ENCODE measurements around the gene RRP1B.

Gene RRP1B

GRCh38 chr21:43708745-43709381 is 49.5 kb downstream of the RRP1B start:
- no peak overlapping the region for H3K27ac ChIP-seq
- TF ChIP-seq CTCF (conservative IDR thresholded peaks at IDR 0.05), result no peak

GRCh38 chr21:43712268-43712942 is 53.0 kb downstream of the RRP1B start:
- H3K27ac ChIP-seq, result peak overlapping the region; percentile 67
- no peak; the same call in 1 of the 2 replicates for TF ChIP-seq CTCF (conservative IDR thresholded peaks at IDR 0.05)

- peak overlapping the region; percentile 67 for H3K27ac ChIP-seq
These were observed 53.8 kb downstream of the RRP1B start for GRCh38 chr21:43713123-43713522.

- H3K27ac ChIP-seq, result no peak overlapping the region
These were observed 57.2 kb downstream of the RRP1B start for GRCh38 chr21:43716376-43717165.

GRCh38 chr21:43717166-43717853 is 58.0 kb downstream of the RRP1B start:
- no peak overlapping the region for H3K27ac ChIP-seq
- no peak for TF ChIP-seq CTCF (conservative IDR thresholded peaks at IDR 0.05)

More at GRCh38 chr21:43716376-43717165, 57.2 kb downstream of the RRP1B start:
- TF ChIP-seq CTCF (conservative IDR thresholded peaks at IDR 0.05), result no peak

GRCh38 chr21:43717967-43718871 is 58.9 kb downstream of the RRP1B start:
- H3K27ac ChIP-seq, result peak overlapping the region; percentile 96
- no peak for TF ChIP-seq CTCF (conservative IDR thresholded peaks at IDR 0.05)
